DOHH2 (cell line): Measurements from ENCODE around the gene SMYD1.

ENCODE experiments used
- EZH2phosphoT487 ChIP-seq: fragments of 200-600 bp; sonication (generic); IDR thresholded peaks from 2 replicates; pipeline ENCODE4 v1.6.1; 2017; ENCODE audit warnings: borderline replicate concordance, mild to moderate bottlenecking, antibody characterized with exemption, low read length, moderate library complexity, mixed read lengths
- TF ChIP-seq, protein P1 (sequence below): fragments of 200-600 bp; sonication (generic); IDR thresholded peaks from one replicate; pipeline ENCODE4 v1.5.1; 2014; ENCODE audit warnings: antibody characterized with exemption, mild to moderate bottlenecking, low read depth, low read length; ENCODE audit not compliant: poor library complexity, severe bottlenecking

DNA sequence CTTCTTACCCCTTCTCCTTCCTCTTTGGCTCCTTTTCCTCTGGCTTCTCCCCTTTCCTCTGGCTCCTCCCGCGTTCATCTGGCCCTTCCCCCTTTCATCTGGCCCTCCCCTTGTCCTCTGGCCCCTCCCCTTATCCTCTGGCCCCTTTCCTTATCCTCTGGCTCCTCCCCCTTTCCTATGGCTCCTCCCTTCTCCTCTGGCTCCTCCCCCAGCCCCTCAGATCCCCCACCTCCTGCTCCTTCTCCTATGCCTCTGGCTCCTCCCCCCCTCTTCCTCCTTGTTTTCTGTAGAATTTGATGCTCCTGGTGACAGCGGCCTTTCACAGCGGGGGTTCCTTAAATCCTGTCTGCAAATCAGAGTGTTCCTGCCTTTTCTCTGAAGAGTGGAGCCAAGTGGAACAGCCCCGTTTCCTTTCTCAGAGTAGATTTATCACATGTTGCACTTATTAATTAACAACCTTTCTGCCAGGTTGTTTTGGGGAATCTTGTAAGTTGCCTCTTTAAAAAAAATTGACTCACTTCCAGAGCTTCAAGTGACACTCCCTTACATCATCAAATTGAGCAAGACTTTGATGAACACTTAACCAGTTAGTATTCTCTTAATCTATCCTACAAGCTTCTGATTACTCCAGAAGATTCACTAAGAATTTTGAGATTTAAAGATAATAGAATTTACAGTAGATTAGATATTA lies 32.3 kb downstream of the SMYD1 start:
- TF ChIP-seq, protein P1, sequence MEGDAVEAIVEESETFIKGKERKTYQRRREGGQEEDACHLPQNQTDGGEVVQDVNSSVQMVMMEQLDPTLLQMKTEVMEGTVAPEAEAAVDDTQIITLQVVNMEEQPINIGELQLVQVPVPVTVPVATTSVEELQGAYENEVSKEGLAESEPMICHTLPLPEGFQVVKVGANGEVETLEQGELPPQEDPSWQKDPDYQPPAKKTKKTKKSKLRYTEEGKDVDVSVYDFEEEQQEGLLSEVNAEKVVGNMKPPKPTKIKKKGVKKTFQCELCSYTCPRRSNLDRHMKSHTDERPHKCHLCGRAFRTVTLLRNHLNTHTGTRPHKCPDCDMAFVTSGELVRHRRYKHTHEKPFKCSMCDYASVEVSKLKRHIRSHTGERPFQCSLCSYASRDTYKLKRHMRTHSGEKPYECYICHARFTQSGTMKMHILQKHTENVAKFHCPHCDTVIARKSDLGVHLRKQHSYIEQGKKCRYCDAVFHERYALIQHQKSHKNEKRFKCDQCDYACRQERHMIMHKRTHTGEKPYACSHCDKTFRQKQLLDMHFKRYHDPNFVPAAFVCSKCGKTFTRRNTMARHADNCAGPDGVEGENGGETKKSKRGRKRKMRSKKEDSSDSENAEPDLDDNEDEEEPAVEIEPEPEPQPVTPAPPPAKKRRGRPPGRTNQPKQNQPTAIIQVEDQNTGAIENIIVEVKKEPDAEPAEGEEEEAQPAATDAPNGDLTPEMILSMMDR, result no peak
- no peak for TF ChIP-seq EZH2phosphoT487
